Measurements from ENCODE around the gene HDAC3.

- no peak for TF ChIP-seq POLR2AphosphoS5 (IDR thresholded peaks at IDR 0.05; ENCODE audit: low read depth, low read length)
- no peak for TF ChIP-seq CTCF (IDR thresholded peaks at IDR 0.05 in 2 of 3, conservative IDR thresholded peaks at IDR 0.05 in 1 of 3; ENCODE audit: borderline replicate concordance in 1 of 3, insufficient read depth in 1 of 3, low read depth in 2 of 3, low read length in 2 of 3)
- TF ChIP-seq SRF (IDR thresholded peaks at IDR 0.05; ENCODE audit: low read depth): no peak
- TF ChIP-seq ZNF274 (IDR thresholded peaks at IDR 0.05; ENCODE audit: low read depth, low read length): no peak
- TF ChIP-seq POLR2A (IDR thresholded peaks at IDR 0.05; ENCODE audit: borderline replicate concordance, extremely low read depth, insufficient read depth, insufficient read length): no peak
- TF ChIP-seq YY1 (IDR thresholded peaks at IDR 0.05; ENCODE audit: extremely low read depth, insufficient replicate concordance, low read depth, low read length): no peak
- no peak for TF ChIP-seq REST (IDR thresholded peaks at IDR 0.05; ENCODE audit: low read depth)
- no peak for TF ChIP-seq JUND (IDR thresholded peaks at IDR 0.05)
- TF ChIP-seq RAD21 (IDR thresholded peaks at IDR 0.05; ENCODE audit: low read depth): no peak
- no peak for TF ChIP-seq EZH2 (IDR thresholded peaks at IDR 0.05)
- no peak for TF ChIP-seq MAX (IDR thresholded peaks at IDR 0.05)
- TF ChIP-seq TCF7L2 (IDR thresholded peaks at IDR 0.05; ENCODE audit: borderline replicate concordance, extremely low read depth, insufficient read depth, insufficient read length): no peak
These were observed 13.0 kb downstream of the HDAC3 start for GRCh38 chr5:141623611-141624010.
